Measurements from ENCODE around the gene ARSI. TPM values are rescaled to one million over a fixed set of nuclear protein-coding genes. Genes with fewer than 3 reads are reported as not detected.

ARSI gene
- total and polyA plus RNA-seq, 5 donors from 2014 or later: not detected

DNA sequence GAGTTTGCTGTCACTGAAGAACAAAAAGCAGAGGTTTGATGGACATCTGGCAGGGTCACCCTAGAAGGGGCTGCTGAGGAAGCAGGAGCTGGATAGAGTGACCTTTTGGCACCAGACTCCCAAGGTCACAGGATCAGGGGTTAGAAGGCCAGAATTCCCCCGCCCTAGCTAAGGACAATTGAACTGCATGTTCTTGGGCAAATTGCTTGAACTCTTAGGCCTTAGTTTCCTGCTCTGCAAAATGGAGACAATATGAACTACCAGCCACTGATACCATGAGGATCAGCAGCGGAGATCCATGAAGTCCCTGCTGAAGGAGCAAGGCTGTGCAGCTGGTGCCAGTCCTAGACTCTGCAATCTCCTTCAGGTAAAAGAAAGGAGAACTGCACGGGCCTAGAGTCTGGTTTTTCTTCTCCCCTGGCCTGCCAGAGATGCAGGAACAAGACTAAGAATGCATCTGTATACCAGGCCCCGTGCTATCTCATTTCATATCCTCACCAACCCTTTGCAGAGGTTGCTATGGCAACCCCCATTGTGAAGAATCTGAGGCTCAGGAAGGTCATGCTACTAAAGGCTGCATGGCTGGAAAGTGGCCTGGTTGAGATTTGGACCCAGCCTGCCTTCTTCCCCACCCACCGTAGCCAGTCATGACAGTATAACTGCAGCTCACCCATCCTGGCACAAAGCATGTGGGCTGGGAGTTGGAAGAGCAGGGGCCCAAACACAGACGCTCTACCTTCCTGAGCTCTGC, 46.9 kb downstream of the ARSI start:
- Mint-ChIP-seq H3K27me3 (no peaks in the 10 kb centered on the region), H3K4me3 (no peak overlapping the region), H3K9me3 (peaks cover 0 to 2% (median 0%) of the 10 kb centered on the region in 7 donors), H3K36me3 (no peaks in the 10 kb centered on the region), H3K27ac (no peak overlapping the region), H3K4me1 (no peaks in the 10 kb centered on the region)
- H3K4me3 ChIP-seq (ENCODE audit: low read depth, low read length): no peak overlapping the region
- DNase-seq (no peak), ATAC-seq (ENCODE audit: low read depth in 2 of 2) (no peak)
- no peak overlapping the region for H3K27ac ChIP-seq (ENCODE audit: insufficient read depth, low read length, poor library complexity, severe bottlenecking)
- H3K27me3 ChIP-seq (ENCODE audit: control insufficient read depth, insufficient read depth, low read length): no peaks in the 10 kb centered on the region
- no peaks in the 10 kb centered on the region for H3K4me1 ChIP-seq (ENCODE audit: control insufficient read depth, insufficient read depth, low read length, poor library complexity, severe bottlenecking)
- H3K9me3 ChIP-seq (ENCODE audit: control insufficient read depth in 2 of 2, low read length in 2 of 2): no peaks in the 10 kb centered on the region
- H3K36me3 ChIP-seq (ENCODE audit: control insufficient read depth, insufficient read depth, low read length): no peaks in the 10 kb centered on the region

DNA sequence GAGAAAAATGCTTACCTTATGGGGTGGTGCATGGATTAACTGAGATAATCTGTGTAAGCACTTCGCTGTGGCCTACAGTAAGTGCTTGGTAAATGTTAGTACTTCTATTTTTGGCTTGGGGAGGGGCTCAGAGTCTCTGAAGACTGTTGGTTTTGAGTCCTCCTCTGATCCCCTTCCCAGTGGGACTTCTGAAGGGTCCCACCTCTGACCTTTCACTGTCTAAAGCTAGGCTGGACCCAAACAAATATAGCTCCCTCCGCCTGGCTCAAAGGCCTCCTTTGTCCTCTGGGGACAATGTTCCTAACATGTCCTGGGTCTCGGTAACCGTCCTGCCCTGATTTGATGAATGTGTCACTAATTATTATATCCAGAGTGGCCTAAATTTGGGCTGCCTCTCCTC, 47.9 kb downstream of the ARSI start:
- no peaks in the 10 kb centered on the region for H3K4me1 Mint-ChIP-seq

DNA sequence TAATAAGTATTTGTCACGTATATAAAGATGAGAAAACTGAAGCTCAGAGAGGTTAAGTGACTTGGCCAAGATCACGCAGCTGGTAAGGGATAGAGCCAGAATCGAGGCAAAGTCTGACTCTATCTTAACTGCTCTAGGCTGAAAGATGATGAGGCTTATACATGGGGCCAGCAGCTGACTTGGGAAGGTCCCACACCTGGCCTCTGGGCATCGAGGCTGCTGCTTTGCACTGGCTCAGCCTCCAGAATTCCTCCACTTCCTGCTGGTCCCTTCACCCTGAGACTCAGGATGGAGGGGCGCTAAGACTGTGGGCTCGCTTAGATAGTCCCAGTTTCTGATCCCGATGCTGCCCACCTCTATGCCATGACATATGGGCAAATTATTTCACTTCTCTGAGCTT, 48.3 kb downstream of the ARSI start:
- no peaks in the 10 kb centered on the region for H3K27me3 Mint-ChIP-seq
- H3K27ac ChIP-seq (ENCODE audit: insufficient read depth, low read length, poor library complexity, severe bottlenecking): no peak overlapping the region
- no peaks in the 10 kb centered on the region for H3K27me3 ChIP-seq (ENCODE audit: control insufficient read depth, insufficient read depth, low read length)
- peaks cover 0 to 2% (median 0%) of the 10 kb centered on the region in 7 donors for H3K9me3 Mint-ChIP-seq
- ATAC-seq (ENCODE audit: low read depth in 2 of 2): no peak
- no peaks in the 10 kb centered on the region for H3K9me3 ChIP-seq (ENCODE audit: control insufficient read depth in 2 of 2, low read length in 2 of 2)
- H3K4me1 Mint-ChIP-seq: no peaks in the 10 kb centered on the region
- no peak overlapping the region for H3K4me3 Mint-ChIP-seq
- no peaks in the 10 kb centered on the region for H3K36me3 ChIP-seq (ENCODE audit: control insufficient read depth, insufficient read depth, low read length)
- H3K4me3 ChIP-seq (ENCODE audit: low read depth, low read length): no peak overlapping the region
- no peaks in the 10 kb centered on the region for H3K36me3 Mint-ChIP-seq
- DNase-seq: no peak
- H3K4me1 ChIP-seq (ENCODE audit: control insufficient read depth, insufficient read depth, low read length, poor library complexity, severe bottlenecking): no peaks in the 10 kb centered on the region
- H3K27ac Mint-ChIP-seq: no peak overlapping the region

More for the DNA sequence above, 47.9 kb downstream of the ARSI start:
- H3K4me1 ChIP-seq (ENCODE audit: control insufficient read depth, insufficient read depth, low read length, poor library complexity, severe bottlenecking): no peaks in the 10 kb centered on the region
- H3K27me3 ChIP-seq (ENCODE audit: control insufficient read depth, insufficient read depth, low read length): no peaks in the 10 kb centered on the region
- no peaks in the 10 kb centered on the region for H3K36me3 ChIP-seq (ENCODE audit: control insufficient read depth, insufficient read depth, low read length)
- H3K4me3 ChIP-seq (ENCODE audit: low read depth, low read length): no peak overlapping the region
- no peaks in the 10 kb centered on the region for H3K36me3 Mint-ChIP-seq
- ATAC-seq (ENCODE audit: low read depth in 2 of 2) (no peak), DNase-seq (no peak)
- no peak overlapping the region for H3K4me3 Mint-ChIP-seq
- H3K27me3 Mint-ChIP-seq: no peaks in the 10 kb centered on the region
- H3K27ac ChIP-seq (ENCODE audit: insufficient read depth, low read length, poor library complexity, severe bottlenecking): no peak overlapping the region
- H3K9me3 Mint-ChIP-seq: peaks cover 0 to 2% (median 0%) of the 10 kb centered on the region in 7 donors
- no peaks in the 10 kb centered on the region for H3K9me3 ChIP-seq (ENCODE audit: control insufficient read depth in 2 of 2, low read length in 2 of 2)
- no peak overlapping the region for H3K27ac Mint-ChIP-seq

DNA sequence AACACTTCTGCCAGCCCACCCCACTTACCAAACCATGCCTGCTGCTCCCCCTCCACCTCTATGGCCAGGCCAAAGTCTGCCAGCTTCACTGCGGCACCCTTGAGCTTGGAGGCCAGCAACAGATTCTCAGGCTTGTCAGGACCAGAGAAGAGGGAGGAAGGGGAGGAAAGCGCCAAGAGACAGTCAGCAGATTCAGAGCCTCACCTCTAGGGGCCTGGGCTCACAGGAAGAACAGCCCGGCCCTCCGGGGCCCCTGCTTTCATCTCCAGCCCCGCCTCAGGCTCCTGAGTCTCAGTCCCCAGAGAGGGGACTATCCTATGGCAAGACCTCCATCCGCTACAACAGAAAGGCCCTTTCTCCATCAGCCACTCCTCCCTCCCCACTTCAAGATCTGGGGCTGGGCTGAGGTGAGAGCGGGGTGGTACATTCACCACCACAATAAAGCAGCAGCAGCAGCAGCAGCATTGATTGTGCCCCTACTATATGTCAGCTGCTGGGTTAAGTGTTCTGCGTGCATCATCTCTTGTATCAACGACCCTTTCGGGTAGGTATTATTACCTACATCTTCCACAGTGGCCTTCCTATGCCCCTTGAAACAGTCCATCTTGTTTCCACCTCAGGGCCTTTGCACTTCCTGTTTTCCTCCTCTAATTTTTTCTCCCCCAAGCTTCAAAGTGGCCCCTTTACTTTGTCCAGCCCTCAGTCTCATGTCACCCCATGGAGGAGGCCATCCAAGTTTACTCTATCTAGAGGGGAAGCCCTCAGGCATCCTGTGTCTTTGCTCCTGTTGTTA, 49.1 kb downstream of the ARSI start:
- ATAC-seq (ENCODE audit: low read depth in 2 of 2) (no peak), DNase-seq (no peak)
- no peaks in the 10 kb centered on the region for H3K4me1 Mint-ChIP-seq
- Histone ChIP-seq H3K4me3 (ENCODE audit: low read depth, low read length) (no peak overlapping the region), H3K27me3 (ENCODE audit: control insufficient read depth, insufficient read depth, low read length) (no peaks in the 10 kb centered on the region), H3K4me1 (ENCODE audit: control insufficient read depth, insufficient read depth, low read length, poor library complexity, severe bottlenecking) (no peaks in the 10 kb centered on the region), H3K9me3 (ENCODE audit: control insufficient read depth in 2 of 2, low read length in 2 of 2) (no peaks in the 10 kb centered on the region), H3K36me3 (ENCODE audit: control insufficient read depth, insufficient read depth, low read length) (no peaks in the 10 kb centered on the region), H3K27ac (ENCODE audit: insufficient read depth, low read length, poor library complexity, severe bottlenecking) (no peak overlapping the region)
- H3K27me3 Mint-ChIP-seq: no peaks in the 10 kb centered on the region
- no peak overlapping the region for H3K4me3 Mint-ChIP-seq
- peaks cover 0 to 2% (median 0%) of the 10 kb centered on the region in 7 donors for H3K9me3 Mint-ChIP-seq
- H3K27ac Mint-ChIP-seq: no peak overlapping the region
- H3K36me3 Mint-ChIP-seq: no peaks in the 10 kb centered on the region

DNA sequence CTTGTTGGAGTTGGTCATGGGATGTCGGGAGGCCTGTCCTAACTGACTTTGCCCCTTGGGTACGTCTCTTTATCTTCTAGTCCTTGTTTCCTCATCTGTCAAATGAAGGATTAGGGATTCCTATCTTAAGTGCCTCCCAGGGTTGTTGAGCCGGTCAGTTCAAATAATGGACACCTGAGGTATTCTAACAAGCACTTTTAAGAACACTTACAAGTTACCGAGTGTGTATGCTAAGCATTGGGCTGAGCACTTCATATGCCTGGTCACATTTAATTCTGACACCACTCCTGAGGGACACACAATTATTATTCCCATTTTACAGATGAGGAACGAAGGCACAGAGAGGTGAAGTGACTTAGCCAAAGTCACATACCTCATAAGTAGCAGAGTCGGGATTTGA, 50.2 kb downstream of the ARSI start:
- H3K27me3 Mint-ChIP-seq: no peaks in the 10 kb centered on the region
- Histone ChIP-seq H3K27me3 (ENCODE audit: control insufficient read depth, insufficient read depth, low read length) (no peaks in the 10 kb centered on the region), H3K9me3 (ENCODE audit: control insufficient read depth in 2 of 2, low read length in 2 of 2) (no peaks in the 10 kb centered on the region), H3K4me3 (ENCODE audit: low read depth, low read length) (no peak overlapping the region), H3K36me3 (ENCODE audit: control insufficient read depth, insufficient read depth, low read length) (no peaks in the 10 kb centered on the region), H3K27ac (ENCODE audit: insufficient read depth, low read length, poor library complexity, severe bottlenecking) (no peak overlapping the region), H3K4me1 (ENCODE audit: control insufficient read depth, insufficient read depth, low read length, poor library complexity, severe bottlenecking) (no peaks in the 10 kb centered on the region)
- no peaks in the 10 kb centered on the region for H3K4me1 Mint-ChIP-seq
- H3K9me3 Mint-ChIP-seq: peaks cover 0 to 2% (median 0%) of the 10 kb centered on the region in 7 donors
- no peaks in the 10 kb centered on the region for H3K36me3 Mint-ChIP-seq
- H3K27ac Mint-ChIP-seq: no peak overlapping the region
- H3K4me3 Mint-ChIP-seq: no peak overlapping the region
- no peak for DNase-seq
- no peak for ATAC-seq (ENCODE audit: low read depth in 2 of 2)

DNA sequence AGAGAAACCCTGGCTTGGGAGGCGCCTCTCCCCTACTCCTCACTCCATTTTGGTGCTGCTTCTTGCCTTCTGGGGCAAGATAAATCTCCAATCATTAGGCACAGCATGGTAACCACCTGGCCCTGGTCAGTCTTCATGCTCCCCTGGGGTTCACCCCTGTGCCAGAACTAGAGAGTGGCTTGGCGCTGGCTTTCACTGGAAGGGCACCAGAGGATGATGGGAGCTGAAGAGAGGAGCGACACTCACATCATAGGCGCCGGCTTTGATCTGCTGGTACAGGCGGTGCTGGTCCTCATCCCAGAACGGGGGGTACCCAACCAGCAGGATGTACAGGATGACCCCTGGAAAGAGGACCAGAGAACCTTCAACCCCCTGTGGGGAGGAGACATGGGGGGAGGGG, 51.2 kb downstream of the ARSI start:
- no peak overlapping the region for H3K27ac Mint-ChIP-seq
- Histone ChIP-seq H3K4me1 (ENCODE audit: control insufficient read depth, insufficient read depth, low read length, poor library complexity, severe bottlenecking) (no peaks in the 10 kb centered on the region), H3K4me3 (ENCODE audit: low read depth, low read length) (no peak overlapping the region), H3K27me3 (ENCODE audit: control insufficient read depth, insufficient read depth, low read length) (no peaks in the 10 kb centered on the region), H3K36me3 (ENCODE audit: control insufficient read depth, insufficient read depth, low read length) (no peaks in the 10 kb centered on the region), H3K27ac (ENCODE audit: insufficient read depth, low read length, poor library complexity, severe bottlenecking) (no peak overlapping the region), H3K9me3 (ENCODE audit: control insufficient read depth in 2 of 2, low read length in 2 of 2) (no peaks in the 10 kb centered on the region)
- H3K4me1 Mint-ChIP-seq: no peaks in the 10 kb centered on the region
- H3K4me3 Mint-ChIP-seq: no peak overlapping the region
- H3K27me3 Mint-ChIP-seq: no peaks in the 10 kb centered on the region
- H3K36me3 Mint-ChIP-seq: no peaks in the 10 kb centered on the region
- DNase-seq: no peak
- peaks cover 0 to 2% (median 0%) of the 10 kb centered on the region in 7 donors for H3K9me3 Mint-ChIP-seq
- no peak for ATAC-seq (ENCODE audit: low read depth in 2 of 2)

DNA sequence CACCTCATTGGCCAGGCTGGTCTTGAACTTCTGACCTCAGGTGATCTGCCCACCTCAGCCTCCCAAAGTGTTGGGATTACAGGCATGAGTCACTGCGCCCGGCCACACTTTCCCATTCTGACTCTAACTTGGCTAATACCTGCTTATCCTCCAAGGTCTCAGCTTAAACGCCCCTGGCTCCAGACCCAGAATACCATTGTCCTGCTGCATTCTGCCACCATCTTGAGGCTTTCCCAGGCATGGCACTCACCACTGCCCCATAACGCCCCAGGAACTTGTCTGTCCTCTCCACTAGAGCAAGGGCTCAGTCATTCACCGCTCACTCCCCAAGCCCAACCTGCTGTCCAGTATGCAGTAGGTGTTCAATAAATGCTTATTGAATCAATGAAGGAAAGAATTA, 53.0 kb downstream of the ARSI start:
- no peaks in the 10 kb centered on the region for H3K9me3 ChIP-seq (ENCODE audit: control insufficient read depth in 2 of 2, low read length in 2 of 2)
- Mint-ChIP-seq H3K4me3 (no peak overlapping the region), H3K9me3 (no peaks in the 10 kb centered on the region), H3K4me1 (no peaks in the 10 kb centered on the region), H3K36me3 (no peaks in the 10 kb centered on the region), H3K27me3 (no peaks in the 10 kb centered on the region), H3K27ac (no peak overlapping the region)
- no peak overlapping the region for H3K27ac ChIP-seq (ENCODE audit: insufficient read depth, low read length, poor library complexity, severe bottlenecking)
- no peak overlapping the region for H3K4me3 ChIP-seq (ENCODE audit: low read depth, low read length)
- no peaks in the 10 kb centered on the region for H3K36me3 ChIP-seq (ENCODE audit: control insufficient read depth, insufficient read depth, low read length)
- ATAC-seq (ENCODE audit: low read depth in 2 of 2) (no peak), DNase-seq (no peak)
- no peaks in the 10 kb centered on the region for H3K4me1 ChIP-seq (ENCODE audit: control insufficient read depth, insufficient read depth, low read length, poor library complexity, severe bottlenecking)
- H3K27me3 ChIP-seq (ENCODE audit: control insufficient read depth, insufficient read depth, low read length): no peaks in the 10 kb centered on the region

DNA sequence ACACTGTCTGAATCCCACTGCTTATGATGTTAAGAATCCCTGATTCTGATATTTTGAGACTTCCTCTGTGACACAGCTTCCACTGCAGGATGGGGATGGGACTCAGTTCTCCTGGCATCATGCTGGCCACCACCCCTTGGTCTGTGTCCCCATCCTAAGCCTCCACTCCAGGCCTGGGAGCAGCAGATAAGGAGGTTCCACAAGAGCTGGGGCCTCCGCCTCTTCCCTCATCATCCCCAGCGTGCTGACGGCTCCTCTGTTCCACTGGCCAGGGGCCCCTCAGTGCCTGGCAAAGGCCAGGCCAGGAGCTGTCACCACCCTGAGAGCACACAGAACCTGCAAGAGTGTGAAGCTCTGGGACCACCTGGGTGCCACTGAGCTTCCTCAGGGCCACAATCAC, 53.8 kb downstream of the ARSI start:
- no peak overlapping the region for H3K4me3 ChIP-seq (ENCODE audit: low read depth, low read length)
- H3K9me3 ChIP-seq (ENCODE audit: control insufficient read depth in 2 of 2, low read length in 2 of 2): no peaks in the 10 kb centered on the region
- Mint-ChIP-seq H3K4me3 (no peak overlapping the region), H3K27ac (no peak overlapping the region), H3K4me1 (no peaks in the 10 kb centered on the region), H3K36me3 (no peaks in the 10 kb centered on the region), H3K27me3 (no peaks in the 10 kb centered on the region), H3K9me3 (no peaks in the 10 kb centered on the region)
- DNase-seq (no peak), ATAC-seq (ENCODE audit: low read depth in 2 of 2) (no peak)
- no peaks in the 10 kb centered on the region for H3K27me3 ChIP-seq (ENCODE audit: control insufficient read depth, insufficient read depth, low read length)
- no peaks in the 10 kb centered on the region for H3K4me1 ChIP-seq (ENCODE audit: control insufficient read depth, insufficient read depth, low read length, poor library complexity, severe bottlenecking)
- no peak overlapping the region for H3K27ac ChIP-seq (ENCODE audit: insufficient read depth, low read length, poor library complexity, severe bottlenecking)
- H3K36me3 ChIP-seq (ENCODE audit: control insufficient read depth, insufficient read depth, low read length): no peaks in the 10 kb centered on the region
